Stimulated activated CD4-positive, alpha-beta T cell treated with anti-CD3 and anti-CD28 coated beads, Interleukin-2, amount 100 ng/mL, for 24 hours (primary cell): ENCODE measurements around the gene NELFE.
A peak's percentile ranks its signal among the peaks of the same experiment; 100 is the strongest.
"Not testable (repeated sequence)": the region's sequence is repeated elsewhere in the genome, so short reads cannot be mapped to it uniquely, and the experiment has no call there.

ENCODE experiments used
- DNase-seq, 2 donors: peaks; one replicate each; pipeline ENCODE4 v3.0.0-alpha.2; 2020

The NELFE gene, protein sequence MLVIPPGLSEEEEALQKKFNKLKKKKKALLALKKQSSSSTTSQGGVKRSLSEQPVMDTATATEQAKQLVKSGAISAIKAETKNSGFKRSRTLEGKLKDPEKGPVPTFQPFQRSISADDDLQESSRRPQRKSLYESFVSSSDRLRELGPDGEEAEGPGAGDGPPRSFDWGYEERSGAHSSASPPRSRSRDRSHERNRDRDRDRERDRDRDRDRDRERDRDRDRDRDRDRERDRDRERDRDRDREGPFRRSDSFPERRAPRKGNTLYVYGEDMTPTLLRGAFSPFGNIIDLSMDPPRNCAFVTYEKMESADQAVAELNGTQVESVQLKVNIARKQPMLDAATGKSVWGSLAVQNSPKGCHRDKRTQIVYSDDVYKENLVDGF

DNA sequence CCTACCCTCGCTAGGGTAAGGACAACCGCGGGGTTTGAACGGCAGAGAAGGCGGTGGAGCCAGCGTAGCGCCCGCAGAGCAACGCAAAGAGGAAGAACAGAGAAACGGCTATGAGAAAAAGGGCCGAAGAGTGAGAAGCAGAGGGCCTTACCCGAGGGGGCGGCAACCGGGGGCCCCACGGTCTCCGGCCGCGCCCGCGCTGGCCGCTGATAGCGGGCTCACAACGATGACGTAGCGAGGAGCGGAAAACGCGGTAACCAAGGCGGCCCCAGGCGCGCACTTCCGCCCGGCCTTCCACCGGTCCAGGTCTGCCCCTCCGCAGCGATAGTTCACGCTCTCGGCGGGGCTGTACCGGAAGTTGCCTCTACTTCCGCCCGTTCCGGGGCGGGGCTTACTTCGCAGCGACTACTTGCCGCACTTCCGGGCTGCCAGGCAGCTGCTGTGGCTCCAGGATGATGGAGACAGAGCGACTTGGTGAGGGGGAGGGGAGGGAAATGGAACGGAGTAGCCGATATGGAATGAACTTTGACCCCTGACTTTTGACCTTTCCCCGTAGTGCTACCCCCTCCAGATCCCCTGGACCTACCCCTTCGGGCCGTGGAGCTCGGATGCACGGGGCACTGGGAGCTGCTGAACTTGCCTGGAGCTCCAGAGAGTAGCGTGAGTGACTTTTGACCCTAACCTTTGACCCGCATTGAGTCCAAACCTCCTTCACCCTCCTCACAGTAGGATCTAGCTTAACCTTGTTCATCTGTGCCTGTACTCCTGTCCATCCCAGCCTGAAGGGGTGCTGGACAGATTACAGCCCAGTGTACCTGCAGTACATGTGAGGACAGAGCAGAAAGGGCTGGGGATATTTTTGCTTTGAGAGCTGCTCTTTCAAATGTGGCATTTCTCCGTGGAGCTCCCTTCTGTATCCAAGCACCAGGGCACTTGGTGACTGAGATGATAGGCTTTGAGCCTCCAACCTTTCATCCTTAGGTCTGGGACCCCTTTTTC is at the start of gene NELFE, which contains the start of gene SKIC2:
Gene NELFE, minus strand, starts transcription at position 231 of the 999 bp plus-strand sequence. CDS start 525 bp downstream, outside the sequence.
Gene SKIC2, plus strand, starts transcription at position 435 of the 999 bp plus-strand sequence. Its CDS starts 18 bp downstream, at position 453.
- peak; percentile 98 for DNase-seq

DNA sequence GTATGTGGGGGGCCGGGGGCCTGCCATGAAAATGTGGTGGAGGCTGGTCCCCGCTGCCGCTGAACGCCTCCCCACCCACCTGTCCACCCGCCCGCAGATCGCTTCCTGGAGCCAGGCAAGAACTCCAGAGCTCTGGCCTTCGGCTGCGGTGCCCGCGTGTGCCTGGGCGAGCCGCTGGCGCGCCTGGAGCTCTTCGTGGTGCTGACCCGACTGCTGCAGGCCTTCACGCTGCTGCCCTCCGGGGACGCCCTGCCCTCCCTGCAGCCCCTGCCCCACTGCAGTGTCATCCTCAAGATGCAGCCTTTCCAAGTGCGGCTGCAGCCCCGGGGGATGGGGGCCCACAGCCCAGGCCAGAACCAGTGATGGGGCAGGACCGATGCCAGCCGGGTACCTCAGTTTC is 49.3 kb upstream of the NELFE start:
- DNase-seq: not testable (repeated sequence)

DNA sequence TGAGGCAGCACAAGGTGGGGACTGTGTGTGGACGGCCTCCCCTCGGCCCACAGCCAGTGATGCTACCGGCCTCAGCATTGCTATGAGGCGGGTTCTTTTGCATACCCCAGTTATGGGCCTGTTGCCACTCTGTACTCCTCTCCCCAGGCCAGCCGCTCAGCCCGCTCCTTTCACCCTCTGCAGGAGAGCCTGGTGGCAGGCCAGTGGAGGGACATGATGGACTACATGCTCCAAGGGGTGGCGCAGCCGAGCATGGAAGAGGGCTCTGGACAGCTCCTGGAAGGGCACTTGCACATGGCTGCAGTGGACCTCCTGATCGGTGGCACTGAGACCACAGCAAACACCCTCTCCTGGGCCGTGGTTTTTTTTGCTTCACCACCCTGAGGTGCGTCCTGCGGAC is 48.3 kb upstream of the NELFE start:
- not testable (repeated sequence) for DNase-seq

DNA sequence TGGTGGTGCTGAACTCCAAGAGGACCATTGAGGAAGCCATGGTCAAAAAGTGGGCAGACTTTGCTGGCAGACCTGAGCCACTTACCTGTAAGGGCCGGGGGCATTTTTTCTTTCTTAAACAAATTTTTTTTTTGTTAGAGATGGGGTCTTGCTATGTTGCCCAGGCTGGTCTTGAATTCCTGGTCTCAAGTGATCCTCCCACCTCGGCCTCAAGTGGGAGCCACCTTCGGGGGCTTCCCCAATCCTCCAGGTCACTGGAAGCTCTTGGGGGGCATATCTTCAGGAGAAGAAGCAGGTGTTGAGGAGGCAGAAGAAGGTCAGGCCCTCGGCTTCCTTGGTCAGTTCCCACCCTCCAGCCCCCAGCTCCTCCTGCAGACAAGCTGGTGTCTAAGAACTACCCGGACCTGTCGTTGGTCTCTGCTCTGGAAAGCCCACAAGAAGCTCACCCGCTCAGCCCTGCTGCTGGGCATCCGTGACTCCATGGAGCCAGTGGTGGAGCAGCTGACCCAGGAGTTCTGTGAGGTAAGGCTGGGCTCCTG is 47.3 kb upstream of the NELFE start:
- DNase-seq: not testable (repeated sequence)

DNA sequence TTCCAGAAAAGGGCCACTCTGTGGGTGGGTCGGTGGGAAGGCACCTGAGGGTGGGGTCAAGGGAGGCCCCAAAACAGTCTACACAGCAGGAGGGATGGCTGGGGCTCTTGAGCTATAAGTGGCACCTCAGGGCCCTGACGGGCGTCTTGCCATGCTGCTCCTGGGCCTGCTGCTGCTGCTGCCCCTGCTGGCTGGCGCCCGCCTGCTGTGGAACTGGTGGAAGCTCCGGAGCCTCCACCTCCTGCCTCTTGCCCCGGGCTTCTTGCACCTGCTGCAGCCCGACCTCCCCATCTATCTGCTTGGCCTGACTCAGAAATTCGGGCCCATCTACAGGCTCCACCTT is 46.7 kb upstream of the NELFE start:
- not testable (repeated sequence) for DNase-seq

DNA sequence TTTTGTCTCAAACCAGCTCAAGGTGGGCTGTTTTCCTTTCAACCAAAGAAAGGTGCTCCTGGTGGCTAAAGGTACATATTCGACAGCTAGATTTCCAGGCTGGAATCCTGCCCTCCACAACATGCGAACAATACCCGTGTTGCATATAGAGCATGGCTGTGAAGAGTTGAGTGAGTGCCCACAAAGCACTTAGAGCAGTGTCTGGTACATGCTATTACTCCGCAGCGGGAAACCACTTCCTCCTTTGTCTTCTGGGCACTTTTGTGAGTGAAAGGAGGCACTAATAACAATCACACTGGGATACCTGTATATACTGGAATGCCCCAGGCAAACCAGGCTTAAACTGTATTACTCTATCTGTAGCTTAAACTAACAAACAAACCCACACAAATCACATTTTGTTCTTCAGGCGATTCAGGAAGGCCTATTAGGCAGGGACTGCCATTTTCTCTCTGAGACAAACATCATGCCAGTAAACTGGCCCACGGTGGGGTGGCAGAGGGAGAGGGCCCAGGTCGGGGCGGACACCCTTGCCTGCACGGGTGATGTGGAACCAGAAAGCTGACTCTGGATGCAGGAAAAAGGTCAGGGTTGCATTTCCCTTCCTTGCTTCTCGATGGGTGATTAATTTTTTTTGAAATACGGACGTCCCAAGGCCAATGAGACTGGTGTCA is 46.2 kb upstream of the NELFE start:
- DNase-seq: not testable (repeated sequence)

DNA sequence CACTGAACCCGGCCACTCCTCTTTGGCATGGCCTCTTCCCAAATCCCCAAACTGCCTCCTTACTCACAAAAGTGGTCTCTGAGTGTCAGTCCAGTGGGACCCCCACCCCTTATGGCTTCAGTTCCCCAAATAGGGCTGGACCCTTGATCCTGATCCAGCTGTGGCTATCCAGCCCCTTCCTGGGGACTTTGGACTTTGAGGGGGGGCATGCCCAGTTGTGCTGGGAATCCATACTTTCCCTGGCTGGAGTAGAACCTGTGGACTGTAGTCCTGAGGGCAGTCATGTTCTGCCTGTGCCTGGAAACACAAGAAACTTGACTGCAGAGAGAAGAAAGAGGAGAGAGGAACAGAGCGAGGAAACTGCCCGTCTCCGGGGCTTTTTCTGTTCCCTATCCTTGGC is 45.6 kb upstream of the NELFE start:
- not testable (repeated sequence) for DNase-seq

DNA sequence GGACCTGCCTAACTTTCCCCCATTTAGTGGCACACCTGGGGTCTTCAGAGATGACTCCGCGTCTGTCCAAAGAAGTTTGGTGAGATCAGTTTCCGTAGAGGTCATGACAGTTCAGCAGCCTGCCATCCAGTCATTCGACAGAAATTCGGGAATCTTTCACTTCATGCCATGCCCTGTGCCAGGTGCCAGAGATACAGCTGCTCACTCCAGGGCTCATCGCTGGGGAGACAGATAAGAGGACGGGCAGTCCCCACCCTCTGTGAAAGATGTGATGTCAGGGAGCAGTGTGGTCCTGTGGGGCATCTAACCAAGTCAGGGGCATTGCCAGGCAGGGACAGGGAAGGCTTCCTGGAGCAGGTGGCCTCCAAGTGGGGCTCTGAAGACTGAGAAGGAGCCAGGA is 44.5 kb upstream of the NELFE start:
- DNase-seq: not testable (repeated sequence)

DNA sequence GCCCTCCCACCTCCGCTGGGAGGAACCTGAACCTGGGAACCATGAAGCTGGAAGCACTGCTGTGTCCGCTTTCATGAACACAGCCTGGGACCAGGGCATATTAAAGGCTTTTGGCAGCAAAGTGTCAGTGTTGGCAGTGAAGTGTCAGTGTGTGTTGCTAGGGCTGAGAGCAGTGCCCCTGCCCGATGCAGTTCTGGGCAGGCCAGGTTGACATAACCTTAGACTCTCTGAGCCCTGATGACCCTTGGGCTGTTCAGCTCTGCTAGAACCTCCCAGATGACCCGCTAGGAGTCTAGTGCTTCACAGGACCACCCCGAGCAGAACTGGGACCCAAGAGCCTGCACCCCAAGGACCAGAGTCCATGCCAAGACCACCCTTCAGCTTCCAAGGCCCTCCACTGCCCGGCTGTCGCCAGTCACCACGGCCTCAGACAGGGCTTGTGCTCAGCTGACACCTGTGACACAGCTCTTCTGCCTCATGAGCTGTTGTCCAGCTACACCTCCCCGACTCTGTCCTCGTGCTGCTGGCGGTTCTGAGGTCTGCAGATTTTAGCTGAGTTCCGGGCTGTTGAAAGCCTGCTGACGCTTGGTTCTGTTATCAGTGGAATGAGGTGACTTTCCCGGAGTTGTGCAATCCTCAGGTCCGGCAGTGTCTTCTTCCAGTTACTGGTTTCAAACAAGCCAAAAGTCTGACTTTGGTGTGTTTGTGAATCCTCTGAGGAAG is 43.9 kb upstream of the NELFE start:
- not testable (repeated sequence) for DNase-seq

DNA sequence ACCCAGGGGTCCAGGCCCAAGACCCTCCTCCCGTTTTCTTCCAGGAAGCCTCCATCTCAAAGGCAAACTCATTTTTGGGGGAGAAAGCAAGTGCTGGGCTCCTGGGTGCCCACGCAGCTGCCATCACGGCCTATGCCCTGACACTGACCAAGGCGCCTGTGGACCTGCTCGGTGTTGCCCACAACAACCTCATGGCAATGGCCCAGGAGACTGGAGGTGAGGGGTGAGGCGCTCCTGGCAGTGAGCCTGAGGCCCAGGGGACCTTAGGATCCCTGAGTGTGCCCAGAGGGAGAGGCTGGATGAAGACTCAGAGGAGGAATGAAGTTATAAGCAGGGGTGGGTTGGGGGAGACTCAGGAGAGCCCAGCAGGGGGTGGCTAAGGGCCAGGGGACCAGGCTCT is 37.6 kb upstream of the NELFE start:
- not testable (repeated sequence) for DNase-seq

DNA sequence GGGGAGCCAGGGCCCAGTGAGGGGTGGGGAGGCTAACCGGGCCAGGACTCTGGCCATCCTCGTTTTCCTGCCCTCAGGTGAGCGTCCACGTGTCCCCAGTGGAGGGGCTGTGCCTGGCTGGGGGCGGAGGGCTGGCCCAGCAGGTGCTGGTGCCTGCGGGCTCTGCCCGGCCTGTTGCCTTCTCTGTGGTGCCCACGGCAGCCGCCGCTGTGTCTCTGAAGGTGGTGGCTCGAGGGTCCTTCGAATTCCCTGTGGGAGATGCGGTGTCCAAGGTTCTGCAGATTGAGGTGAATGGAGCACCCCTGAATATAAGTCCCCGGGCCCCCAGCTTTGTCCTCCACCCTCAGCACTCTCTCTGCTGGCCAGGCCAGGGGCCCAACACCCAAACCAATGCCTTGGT is 35.6 kb upstream of the NELFE start:
- DNase-seq: not testable (repeated sequence)

DNA sequence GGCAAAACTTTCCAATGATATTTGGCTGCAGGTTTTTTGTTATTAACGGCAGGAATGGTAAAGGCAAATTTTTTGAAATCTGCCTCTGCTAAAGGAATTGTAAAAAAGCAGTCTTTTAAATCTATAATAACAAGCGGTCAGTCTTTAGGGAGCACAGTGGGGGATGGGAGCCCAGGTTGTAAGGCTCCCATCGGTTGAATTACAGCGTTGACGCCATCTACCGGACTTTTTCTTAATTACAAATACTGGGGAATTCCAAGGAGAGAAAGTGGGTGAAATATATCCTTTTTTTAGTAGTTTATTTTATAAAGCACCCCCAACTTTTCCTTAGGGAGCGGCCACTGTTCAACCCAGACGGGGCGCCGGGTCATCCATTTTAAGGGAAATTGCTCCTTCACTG is 30.6 kb upstream of the NELFE start:
- not testable (repeated sequence) for DNase-seq

DNA sequence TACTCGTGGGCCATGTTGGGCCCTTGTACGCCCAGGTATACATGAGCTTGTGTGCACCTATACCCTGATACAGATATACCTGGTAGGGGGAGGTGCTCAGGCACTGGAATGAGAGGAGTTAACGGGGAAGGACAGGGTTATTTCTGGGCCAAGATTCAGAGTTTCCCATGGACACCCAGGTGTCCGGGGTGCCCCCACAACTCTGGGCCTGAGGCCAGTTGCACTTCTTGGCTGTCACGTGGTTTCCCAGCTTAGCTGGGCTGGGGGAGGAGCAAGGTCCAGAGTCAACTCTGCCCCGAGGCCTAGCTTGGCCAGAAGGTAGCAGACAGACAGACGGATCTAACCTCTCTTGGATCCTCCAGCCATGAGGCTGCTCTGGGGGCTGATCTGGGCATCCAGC is 23.0 kb upstream of the NELFE start, which contains the start of gene C4A:
Gene C4A, plus strand, starts transcription at position 314 of the 400 bp plus-strand sequence. Its CDS starts 51 bp downstream, at position 365.
- DNase-seq: not testable (repeated sequence)

DNA sequence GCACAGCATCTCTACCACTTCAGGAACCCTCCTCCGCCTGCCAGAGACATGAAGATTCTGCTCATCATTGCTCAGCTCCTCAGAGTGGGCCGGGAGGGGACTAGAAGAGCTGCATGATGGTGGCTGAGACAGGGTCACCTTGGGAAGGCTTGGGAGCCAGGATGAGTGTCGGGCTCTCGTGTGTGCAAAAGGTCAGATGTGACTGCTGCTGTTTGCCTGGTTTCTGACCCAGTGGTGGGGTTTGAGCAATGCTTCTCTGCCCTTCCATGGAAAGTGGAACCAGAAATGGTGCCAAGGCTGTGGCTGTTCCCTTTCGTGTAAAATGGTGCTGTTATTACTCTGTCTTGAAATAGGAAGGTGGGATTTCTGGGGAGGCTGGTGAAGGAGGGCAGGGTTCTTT is 22.2 kb upstream of the NELFE start:
- DNase-seq: not testable (repeated sequence)

DNA sequence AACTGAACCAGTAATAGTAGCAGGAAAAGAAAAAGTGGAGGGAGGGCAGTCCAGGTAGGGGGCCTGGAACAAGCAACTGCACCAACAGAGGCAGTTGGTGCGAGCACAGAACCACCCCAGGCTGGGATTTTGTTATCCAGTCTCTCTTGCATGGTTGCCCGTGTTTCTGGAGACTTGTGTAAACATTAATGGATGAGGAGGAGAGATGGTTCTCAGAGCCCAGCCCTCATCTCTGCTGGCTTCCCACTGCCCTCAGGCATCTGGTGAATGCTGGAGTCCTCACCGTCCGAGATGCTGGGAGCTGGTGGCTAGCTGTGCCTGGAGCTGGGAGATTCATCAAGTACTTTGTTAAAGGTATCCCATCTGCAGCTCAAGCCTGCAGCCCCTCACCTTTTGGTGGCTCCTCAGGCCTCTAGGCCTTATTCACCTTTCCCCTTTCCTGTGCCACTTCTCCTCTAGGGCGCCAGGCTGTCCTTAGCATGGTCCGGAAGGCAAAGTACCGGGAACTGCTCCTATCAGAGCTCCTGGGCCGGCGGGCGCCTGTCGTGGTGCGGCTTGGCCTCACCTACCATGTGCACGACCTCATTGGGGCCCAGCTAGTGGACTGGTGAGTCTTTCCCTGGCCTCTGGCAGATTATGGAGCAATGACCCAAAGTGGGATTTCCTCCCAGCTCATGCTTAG is 21.6 kb upstream of the NELFE start:
- not testable (repeated sequence) for DNase-seq

DNA sequence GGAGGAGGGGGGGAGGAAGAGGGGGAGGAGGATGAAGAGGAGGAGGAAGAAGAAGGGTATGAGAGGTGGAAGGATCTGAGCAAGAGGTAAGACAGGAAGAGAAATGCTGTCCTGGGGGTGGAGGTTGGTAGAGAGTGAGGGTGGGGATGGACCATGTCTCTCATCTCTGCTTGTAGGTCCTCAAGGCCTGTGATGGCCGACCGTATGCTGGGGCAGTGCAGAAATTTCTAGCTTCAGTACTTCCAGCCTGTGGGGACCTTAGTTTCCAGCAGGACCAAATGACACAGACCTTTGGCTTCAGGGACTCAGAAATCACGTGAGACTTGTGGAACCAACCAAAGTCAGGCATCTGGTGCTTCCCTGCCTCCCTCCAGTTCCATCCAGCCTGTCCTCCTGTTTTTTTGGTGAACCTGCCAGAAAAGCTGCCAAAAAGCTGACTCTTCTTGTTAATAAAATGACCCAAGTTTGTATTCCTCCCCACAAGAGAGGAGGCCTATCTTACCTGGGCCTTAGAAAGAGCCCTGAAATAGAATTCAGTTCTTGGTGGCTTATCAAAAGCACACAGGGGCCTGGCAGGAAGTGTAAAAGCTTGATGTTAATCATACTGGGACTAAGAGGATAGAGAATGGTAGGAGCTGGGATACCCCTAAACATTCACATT is 20.6 kb upstream of the NELFE start:
- DNase-seq: no peak

DNA sequence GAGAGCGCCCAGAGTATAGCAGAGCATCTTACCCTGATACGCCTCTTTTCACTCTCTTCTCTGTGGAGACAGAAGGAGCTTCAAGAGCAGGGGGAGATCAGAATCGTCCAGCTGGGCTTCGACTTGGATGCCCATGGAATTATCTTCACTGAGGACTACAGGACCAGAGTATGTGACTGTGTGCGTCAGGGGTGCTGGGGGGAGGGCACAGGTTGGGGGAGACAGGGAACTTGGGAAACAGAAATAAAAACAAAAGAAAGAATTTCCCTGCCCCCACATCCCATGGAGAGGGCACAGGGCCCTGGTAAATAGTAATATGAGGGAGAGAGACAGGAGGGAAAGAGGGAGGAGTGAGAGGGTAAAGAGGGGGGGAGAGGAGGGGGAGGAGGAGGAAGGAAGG is 20.1 kb upstream of the NELFE start:
- no peak for DNase-seq

DNA sequence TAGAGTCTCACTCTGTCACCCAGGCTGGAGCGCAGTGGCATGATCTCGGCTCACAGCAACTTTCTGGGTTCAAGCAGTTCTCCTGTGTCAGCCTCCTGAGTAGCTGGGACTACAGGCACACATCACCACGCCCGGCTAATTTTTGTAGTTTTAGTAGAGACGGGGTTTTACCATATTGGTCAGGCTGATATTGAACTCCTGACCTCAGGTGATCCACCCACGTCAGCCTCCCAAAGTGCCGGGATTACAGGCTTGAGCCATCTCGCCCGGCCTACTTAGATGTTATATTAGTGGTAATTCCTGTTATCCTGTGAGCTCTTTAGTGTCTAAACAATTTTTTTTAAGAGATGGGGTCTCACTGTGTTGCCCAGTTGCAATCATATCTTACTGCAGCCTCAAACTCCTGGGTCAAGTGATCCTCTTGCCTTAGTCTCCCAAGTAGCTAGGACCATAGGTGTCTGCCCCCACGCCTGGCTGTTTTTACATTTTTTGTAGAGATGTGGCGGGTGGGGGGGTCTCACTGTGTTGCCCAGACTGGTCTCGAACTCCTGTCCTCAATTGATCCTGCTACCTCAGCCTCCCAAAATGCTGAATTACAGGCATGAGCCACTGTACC is 19.2 kb upstream of the NELFE start:
- DNase-seq: no peak

DNA sequence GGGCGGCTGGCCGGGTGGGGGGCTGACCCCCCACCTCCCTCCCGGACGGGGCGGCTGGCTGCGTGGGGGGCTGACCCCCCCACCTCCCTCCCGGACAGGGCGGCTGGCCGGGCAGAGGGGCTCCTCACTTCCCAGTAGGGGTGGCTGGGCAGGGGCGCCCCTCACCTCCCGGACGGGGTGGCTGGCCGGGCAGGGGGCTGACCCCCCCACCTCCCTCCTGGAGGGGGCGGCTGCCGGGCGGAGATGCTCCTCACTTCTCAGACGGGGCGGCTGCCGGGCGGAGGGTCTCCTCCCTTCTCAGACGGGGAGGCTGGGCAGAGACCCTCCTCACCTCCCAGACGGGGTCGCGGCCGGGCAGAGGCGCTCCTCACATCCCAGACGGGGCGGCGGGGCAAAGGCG is 17.3 kb upstream of the NELFE start:
- DNase-seq: not testable (repeated sequence)

DNA sequence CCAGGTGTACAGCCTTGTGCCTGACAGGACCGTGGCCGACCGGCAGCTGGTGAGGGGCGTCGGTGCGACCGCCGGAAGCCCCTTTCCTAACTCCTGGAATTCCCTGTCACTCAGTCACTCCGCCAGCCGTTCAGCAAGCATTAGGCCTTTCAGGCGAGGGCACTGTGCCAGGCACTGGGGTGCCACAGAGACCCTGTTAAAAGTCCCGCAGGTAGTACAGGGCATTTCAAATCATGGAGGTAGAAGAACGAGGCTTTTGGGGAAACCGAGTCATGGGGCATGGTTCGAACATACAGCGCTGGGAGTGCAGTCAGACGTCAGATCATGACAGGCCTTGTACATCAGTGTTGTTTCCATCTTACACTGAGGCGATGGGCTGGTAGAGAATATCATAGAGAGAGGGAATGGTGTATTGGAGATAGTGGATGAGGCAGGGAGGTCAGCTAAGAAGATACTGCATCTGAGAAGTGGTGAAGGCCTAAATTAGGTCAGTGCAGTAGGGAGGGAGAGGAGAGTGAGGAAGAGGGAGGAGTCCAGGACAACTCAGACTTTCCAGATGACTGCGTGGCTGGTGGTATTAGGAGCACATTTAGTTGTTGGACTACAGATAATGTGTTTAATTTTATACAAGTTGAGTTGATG is 14.1 kb upstream of the NELFE start:
- DNase-seq: peak in 1 of 2 donors; percentile 19
